K562 (cell line): ENCODE measurements around the gene KAZN. TPM values are rescaled to one million over a fixed set of nuclear protein-coding genes. Genes with fewer than 3 reads are reported as not detected.

ENCODE experiments used
- ATAC-seq: fragments of 200-7000 bp; cut with Tn5 transposase; 3 replicates; pipeline ENCODE4 v1.9.1; 2020; ENCODE audit warnings: moderate library complexity
- BruUV-seq: library from RNA; stranded (reverse); fragments of 400-500 nt; replicated peaks from 2 replicates; lab custom pipeline; 2021; lab: Mats Ljungman, UMichigan
- CTCF ChIA-PET: fragments of 300-600 bp; formaldehyde crosslinking; extraction: SDS; loops from one replicate; lab custom pipeline; 2021; ENCODE audit warnings: low intra/inter-chr PET ratio; lab: Yijun Ruan, JAX
- POLR2A ChIA-PET: fragments of 300-600, 350-650 bp; sonication (Branson Sonifier 250); formaldehyde crosslinking; extraction: SDS; loops from one replicate; lab custom pipeline; 2021; ENCODE audit warnings: antibody characterized with exemption, inconsistent platforms; lab: Yijun Ruan, JAX
- DNase-seq, 4 experiments: peaks; one replicate each; pipeline versions ENCODE4 v3.0.0 to v3.0.0-alpha.2; 2011 to 2018; ENCODE audit warnings: low spot score in 3 of 4, mixed read lengths in 3 of 4; ENCODE audit errors: extremely low read depth in 1 of 4
- FAIRE-seq: peaks from 2 replicates; lab custom pipeline; 2011; peaks lifted over from hg19 to GRCh38; lab: Jason Lieb, UNC
- H2AFZ ChIP-seq: 2 replicates; pipeline ENCODE4 v1.6.0; 2011; ENCODE audit warnings: low read depth, low read length, control low read depth, inconsistent platforms
- H3K27ac ChIP-seq: fragments of 200-600 bp; 3 replicates; pipeline ENCODE4 v1.8.0; 2011; ENCODE audit warnings: low read depth, mild to moderate bottlenecking, control low read depth, inconsistent platforms, low read length, moderate library complexity, mixed read lengths; ENCODE audit errors: extremely low read depth
- H3K27me3 ChIP-seq, 2 experiments: fragments of 300-600 bp in 1 of 2; 2 replicates in 1 of 2; 3 replicates in 1 of 2; pipeline versions ENCODE4 v1.6.0 to v1.8.0; 2011; ENCODE audit warnings: inconsistent platforms in 2 of 2, low read length in 2 of 2, mild to moderate bottlenecking in 1 of 2, mixed read lengths in 1 of 2, moderate library complexity in 1 of 2; ENCODE audit not compliant: control insufficient read depth in 2 of 2, insufficient read depth in 2 of 2
- H3K36me3 ChIP-seq: fragments of 300-600 bp; 3 replicates; pipeline ENCODE4 v1.8.0; 2011; ENCODE audit warnings: mild to moderate bottlenecking, low read length, inconsistent platforms; ENCODE audit not compliant: control insufficient read depth, insufficient read depth
- H3K4me1 ChIP-seq, 2 experiments: fragments of 200-600 bp in 1 of 2; replicated peaks in 1 of 2; 2 replicates in 1 of 2; 3 replicates in 1 of 2; pipeline versions ENCODE4 v1.5.1 to v1.8.0; 2011; ENCODE audit warnings: inconsistent platforms in 2 of 2, low read length in 2 of 2, mild to moderate bottlenecking in 1 of 2, mixed read lengths in 1 of 2, moderate library complexity in 1 of 2; ENCODE audit not compliant: control insufficient read depth in 2 of 2, insufficient read depth in 2 of 2
- H3K4me2 ChIP-seq: 2 replicates; pipeline ENCODE4 v1.6.1; 2011; ENCODE audit warnings: low read length, control low read depth, inconsistent platforms, mixed read lengths; ENCODE audit not compliant: insufficient read depth
- H3K4me3 ChIP-seq: fragments of 200-600 bp; sonication (generic), shearing (Covaris generic); 2 replicates; pipeline ENCODE4 v1.5.1; 2016; ENCODE audit warnings: control low read depth, inconsistent platforms
- H3K79me2 ChIP-seq: fragments of 200-600 bp; 3 replicates; pipeline ENCODE4 v1.8.0; 2011; ENCODE audit warnings: low read length, inconsistent platforms; ENCODE audit not compliant: control insufficient read depth, insufficient read depth
- H3K9ac ChIP-seq, 2 experiments: 2 replicates each; pipeline versions ENCODE4 v1.6.0 to v1.6.1; 2011; ENCODE audit warnings: low read depth in 2 of 2, low read length in 2 of 2, control low read depth in 1 of 2, inconsistent platforms in 1 of 2, mild to moderate bottlenecking in 1 of 2, mixed read lengths in 1 of 2; ENCODE audit not compliant: insufficient read depth in 1 of 2
- H3K9me1 ChIP-seq: one replicate; pipeline ENCODE4 v1.6.0; 2011; ENCODE audit warnings: inconsistent platforms, mild to moderate bottlenecking, low read length, moderate library complexity; ENCODE audit not compliant: control insufficient read depth, insufficient read depth
- H3K9me3 ChIP-seq: replicated peaks from 2 replicates; pipeline ENCODE4 v1.5.1; 2011; ENCODE audit warnings: low read depth, low read length, inconsistent platforms; ENCODE audit not compliant: control insufficient read depth, insufficient read depth
- H4K20me1 ChIP-seq: replicated peaks from 2 replicates; pipeline ENCODE4 v1.6.1; 2011; ENCODE audit warnings: low read length, inconsistent platforms, mixed read lengths; ENCODE audit not compliant: control insufficient read depth, insufficient read depth
- HNRNPLL ChIP-seq: fragments of 200-400 bp; formaldehyde crosslinking; IDR thresholded peaks from 2 replicates; pipeline ENCODE4 v1.6.1; 2017; ENCODE audit warnings: low read length, low read depth, mild to moderate bottlenecking; ENCODE audit not compliant: poor library complexity, severe bottlenecking
- ZEB2 ChIP-seq: fragments of 450-650 bp; IDR thresholded peaks from 2 replicates; pipeline ENCODE4 v1.6.1; 2016
- ZFP1 ChIP-seq: fragments of 450-650 bp; formaldehyde crosslinking; IDR thresholded peaks from 2 replicates; pipeline ENCODE4 v1.4.0; 2020; ENCODE audit warnings: mild to moderate bottlenecking, mixed read lengths
- ZKSCAN8 ChIP-seq: fragments of 200-800 bp; sonication (Bioruptor generic); IDR thresholded peaks from 2 replicates; pipeline ENCODE4 v1.6.1; 2016; ENCODE audit warnings: missing genetic modification characterization, missing compliant biosample characterization
- ZNF133 ChIP-seq: fragments of 250-450 bp; sonication (Bioruptor Pico); IDR thresholded peaks from 2 replicates; pipeline ENCODE4 v1.4.0; 2020; ENCODE audit warnings: mild to moderate bottlenecking
- WGBS: fragments of 100-300 bp; shearing (Covaris generic); methylation state at CpG from one replicate; pipeline ENCODE4 v1.1.6; 2016; ENCODE audit warnings: low coverage, mixed read lengths; ENCODE audit not compliant: insufficient coverage; ENCODE audit errors: missing lambda C conversion rate; 5-methylcytosine and 5-hydroxymethylcytosine counted together
- in situ Hi-C: fragments of 300-500 bp; cut with MboI; formaldehyde crosslinking; loops from 4 replicates; pipeline ENCODE4 v1.15.0; 2018; ENCODE audit warnings: inconsistent platforms, mixed read lengths
- intact Hi-C: fragments of 100-400 bp; cut with micrococcal nuclease; formaldehyde crosslinking; loops from 2 replicates; pipeline ENCODE4 v1.14.2; 2022
- polyA plus RNA-seq, 8 experiments: library from polyadenylated mRNA; depleted of rRNA in 4 of 8; stranded (reverse) in 5 of 8; unstranded in 3 of 8; fragments of >200 nt; fragmentation: Nextera tagmentation in 2 of 8; fragmentation: Illumina TruSeq in 1 of 8; extraction: Ambion mirVana in 2 of 8; extraction: Trizol in 1 of 8; gene quantifications; 2 replicates each; pipeline versions ENCODE4 v1.2.1 to v1.2.3, GENCODE V29; 2011 to 2014; ENCODE audit warnings: inconsistent platforms in 1 of 8, missing spikeins in 1 of 8
- total RNA-seq, 7 experiments: library from RNA; depleted of rRNA in 6 of 7; stranded (reverse); fragments of >200 nt in 6 of 7; fragmentation: Illumina TruSeq in 2 of 7; extraction: Trizol in 2 of 7; gene quantifications; 2 replicates each; pipeline versions ENCODE4 v1.2.1 to v1.2.3, GENCODE V29; 2011 to 2021; ENCODE audit warnings: low replicate concordance in 1 of 7
- TF ChIP-seq, protein P1 (sequence below), 2 experiments: IDR thresholded peaks; 2 replicates each; pipeline ENCODE4 v1.6.1; 2012; ENCODE audit warnings: improper control_type of control experiment in 2 of 2, low read depth in 2 of 2, low read length in 2 of 2, borderline replicate concordance in 1 of 2
- TF ChIP-seq, protein P2 (sequence below): fragments of 450-650 bp; IDR thresholded peaks from 2 replicates; pipeline ENCODE4 v1.7.1; 2018; ENCODE audit warnings: mild to moderate bottlenecking, low read depth; ENCODE audit not compliant: partially characterized antibody
- TF ChIP-seq, protein P3 (sequence below): fragments of 250-450 bp; sonication (Bioruptor Pico); IDR thresholded peaks from 2 replicates; pipeline ENCODE4 v1.4.0; 2020; ENCODE audit warnings: mild to moderate bottlenecking, moderate library complexity, borderline replicate concordance

Gene KAZN
- total and polyA plus RNA-seq, 9 of the 15 experiments (the other 6 are each of a cell fraction or from before 2014, with no cell fraction given), result 2.1 to 21.6 (median 5.4) TPM

DNA sequence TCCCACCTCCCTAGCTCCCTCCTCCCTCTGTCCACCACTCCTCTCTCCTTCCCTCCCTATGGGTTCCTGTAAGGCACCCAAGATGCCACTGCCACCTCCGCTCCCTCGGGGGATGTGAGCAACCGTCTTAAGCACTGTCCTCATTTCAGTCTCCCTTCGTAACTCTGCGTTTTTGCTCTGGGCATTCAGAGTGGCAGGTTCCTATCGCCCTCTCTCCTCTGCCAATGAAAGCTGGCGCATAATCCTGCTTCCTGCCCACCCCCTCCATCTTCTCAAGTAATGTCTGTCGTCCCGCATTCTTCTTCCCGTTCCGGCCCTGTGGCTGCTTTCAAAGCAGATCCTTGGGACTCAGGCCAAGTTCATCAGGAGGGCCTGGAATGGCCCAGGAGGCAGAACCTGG is 301.2 kb downstream of the KAZN start:
- Histone ChIP-seq H3K4me2 (no peak overlapping the region), H3K27me3 (peaks cover 5 to 39% of the 10 kb centered on the region in 2 experiments; a peak in 4 of 5 replicates), H3K4me3 (no peak overlapping the region), H2AFZ (no peak overlapping the region), H3K36me3 (no peaks in the 10 kb centered on the region), H4K20me1 (no peaks in the 10 kb centered on the region; the same call in 1 of the 2 replicates), H3K9me1 (no peaks in the 10 kb centered on the region), H3K4me1 (peaks cover 4 to 10% of the 10 kb centered on the region in 2 experiments; a peak in 2 of 5 replicates), H3K9ac (no peak overlapping the region), H3K9me3 (no peaks in the 10 kb centered on the region), H3K27ac (no peak overlapping the region), H3K79me2 (no peaks in the 10 kb centered on the region)
- intact Hi-C loops, result no loop called here
- CTCF ChIA-PET, result no interaction called here
- FAIRE-seq (no peak), ATAC-seq (no peak), DNase-seq (no peak)
- WGBS, result 32% methylated on average over 11 of the region's 11 CpGs
- POLR2A ChIA-PET, result interaction anchor here (1.1 to 1.4 kb wide), 2 partner anchors 8 to 11 kb away, joined by 3 to 5 read pairs; no protein-coding TSS in a partner anchor
- BruUV-seq, result no TSS peak
- in situ Hi-C loops, result no loop called here
- TF ChIP-seq ZNF133 (CRISPR knock-in tag), result no peak
- TF ChIP-seq, protein P1, sequence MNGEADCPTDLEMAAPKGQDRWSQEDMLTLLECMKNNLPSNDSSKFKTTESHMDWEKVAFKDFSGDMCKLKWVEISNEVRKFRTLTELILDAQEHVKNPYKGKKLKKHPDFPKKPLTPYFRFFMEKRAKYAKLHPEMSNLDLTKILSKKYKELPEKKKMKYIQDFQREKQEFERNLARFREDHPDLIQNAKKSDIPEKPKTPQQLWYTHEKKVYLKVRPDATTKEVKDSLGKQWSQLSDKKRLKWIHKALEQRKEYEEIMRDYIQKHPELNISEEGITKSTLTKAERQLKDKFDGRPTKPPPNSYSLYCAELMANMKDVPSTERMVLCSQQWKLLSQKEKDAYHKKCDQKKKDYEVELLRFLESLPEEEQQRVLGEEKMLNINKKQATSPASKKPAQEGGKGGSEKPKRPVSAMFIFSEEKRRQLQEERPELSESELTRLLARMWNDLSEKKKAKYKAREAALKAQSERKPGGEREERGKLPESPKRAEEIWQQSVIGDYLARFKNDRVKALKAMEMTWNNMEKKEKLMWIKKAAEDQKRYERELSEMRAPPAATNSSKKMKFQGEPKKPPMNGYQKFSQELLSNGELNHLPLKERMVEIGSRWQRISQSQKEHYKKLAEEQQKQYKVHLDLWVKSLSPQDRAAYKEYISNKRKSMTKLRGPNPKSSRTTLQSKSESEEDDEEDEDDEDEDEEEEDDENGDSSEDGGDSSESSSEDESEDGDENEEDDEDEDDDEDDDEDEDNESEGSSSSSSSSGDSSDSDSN (IDR thresholded peaks at IDR 0.05; ENCODE audit: borderline replicate concordance in 1 of 2, low read depth in 2 of 2, low read length in 2 of 2), result no peak
- TF ChIP-seq ZFP1 (CRISPR knock-in tag), result no peak
- TF ChIP-seq HNRNPLL, result no peak
- TF ChIP-seq, protein P2, sequence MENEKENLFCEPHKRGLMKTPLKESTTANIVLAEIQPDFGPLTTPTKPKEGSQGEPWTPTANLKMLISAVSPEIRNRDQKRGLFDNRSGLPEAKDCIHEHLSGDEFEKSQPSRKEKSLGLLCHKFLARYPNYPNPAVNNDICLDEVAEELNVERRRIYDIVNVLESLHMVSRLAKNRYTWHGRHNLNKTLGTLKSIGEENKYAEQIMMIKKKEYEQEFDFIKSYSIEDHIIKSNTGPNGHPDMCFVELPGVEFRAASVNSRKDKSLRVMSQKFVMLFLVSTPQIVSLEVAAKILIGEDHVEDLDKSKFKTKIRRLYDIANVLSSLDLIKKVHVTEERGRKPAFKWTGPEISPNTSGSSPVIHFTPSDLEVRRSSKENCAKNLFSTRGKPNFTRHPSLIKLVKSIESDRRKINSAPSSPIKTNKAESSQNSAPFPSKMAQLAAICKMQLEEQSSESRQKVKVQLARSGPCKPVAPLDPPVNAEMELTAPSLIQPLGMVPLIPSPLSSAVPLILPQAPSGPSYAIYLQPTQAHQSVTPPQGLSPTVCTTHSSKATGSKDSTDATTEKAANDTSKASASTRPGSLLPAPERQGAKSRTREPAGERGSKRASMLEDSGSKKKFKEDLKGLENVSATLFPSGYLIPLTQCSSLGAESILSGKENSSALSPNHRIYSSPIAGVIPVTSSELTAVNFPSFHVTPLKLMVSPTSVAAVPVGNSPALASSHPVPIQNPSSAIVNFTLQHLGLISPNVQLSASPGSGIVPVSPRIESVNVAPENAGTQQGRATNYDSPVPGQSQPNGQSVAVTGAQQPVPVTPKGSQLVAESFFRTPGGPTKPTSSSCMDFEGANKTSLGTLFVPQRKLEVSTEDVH, result no peak
- TF ChIP-seq ZEB2, result no peak
- TF ChIP-seq ZKSCAN8 (CRISPR knock-in tag), result no peak
- TF ChIP-seq, protein P3, sequence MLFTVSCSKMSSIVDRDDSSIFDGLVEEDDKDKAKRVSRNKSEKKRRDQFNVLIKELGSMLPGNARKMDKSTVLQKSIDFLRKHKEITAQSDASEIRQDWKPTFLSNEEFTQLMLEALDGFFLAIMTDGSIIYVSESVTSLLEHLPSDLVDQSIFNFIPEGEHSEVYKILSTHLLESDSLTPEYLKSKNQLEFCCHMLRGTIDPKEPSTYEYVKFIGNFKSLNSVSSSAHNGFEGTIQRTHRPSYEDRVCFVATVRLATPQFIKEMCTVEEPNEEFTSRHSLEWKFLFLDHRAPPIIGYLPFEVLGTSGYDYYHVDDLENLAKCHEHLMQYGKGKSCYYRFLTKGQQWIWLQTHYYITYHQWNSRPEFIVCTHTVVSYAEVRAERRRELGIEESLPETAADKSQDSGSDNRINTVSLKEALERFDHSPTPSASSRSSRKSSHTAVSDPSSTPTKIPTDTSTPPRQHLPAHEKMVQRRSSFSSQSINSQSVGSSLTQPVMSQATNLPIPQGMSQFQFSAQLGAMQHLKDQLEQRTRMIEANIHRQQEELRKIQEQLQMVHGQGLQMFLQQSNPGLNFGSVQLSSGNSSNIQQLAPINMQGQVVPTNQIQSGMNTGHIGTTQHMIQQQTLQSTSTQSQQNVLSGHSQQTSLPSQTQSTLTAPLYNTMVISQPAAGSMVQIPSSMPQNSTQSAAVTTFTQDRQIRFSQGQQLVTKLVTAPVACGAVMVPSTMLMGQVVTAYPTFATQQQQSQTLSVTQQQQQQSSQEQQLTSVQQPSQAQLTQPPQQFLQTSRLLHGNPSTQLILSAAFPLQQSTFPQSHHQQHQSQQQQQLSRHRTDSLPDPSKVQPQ, result no peak
